ENCODE data around the gene TRIM34. TPM values are rescaled to one million over a fixed set of nuclear protein-coding genes. Genes with fewer than 3 reads are reported as not detected.
"Not testable (repeated sequence)": the region's sequence is repeated elsewhere in the genome, so short reads cannot be mapped to it uniquely, and the experiment has no call there.

TRIM34 gene
- total RNA-seq, 2 experiments from 2014 or later = 13.1 to 16.1 TPM

DNA sequence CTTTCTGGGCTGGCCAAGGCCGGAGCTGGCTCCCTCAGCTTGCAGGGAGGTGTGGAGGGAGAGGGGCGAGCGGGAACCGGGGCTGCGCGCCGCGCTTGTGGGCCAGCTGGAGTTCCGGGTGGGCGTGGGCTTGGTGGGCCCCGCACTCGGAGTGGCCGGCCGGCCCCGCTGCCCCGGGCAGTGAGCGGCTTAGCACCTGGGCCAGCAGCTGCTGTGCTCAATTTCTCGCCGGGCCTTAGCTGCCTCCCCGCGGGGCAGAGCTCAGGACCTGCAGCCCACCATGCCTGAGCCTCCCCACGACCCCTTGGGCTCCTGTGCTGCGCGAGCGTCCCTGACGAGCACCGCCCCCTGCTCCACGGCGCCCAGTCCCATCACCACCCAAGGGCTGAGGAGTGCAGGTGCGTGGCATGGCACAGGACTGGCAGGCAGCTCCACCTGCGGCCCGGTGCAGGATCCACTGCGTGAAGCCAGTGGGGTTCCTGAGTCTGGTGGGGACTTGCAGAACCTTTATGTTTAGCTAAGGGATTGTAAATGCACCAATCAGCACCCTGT is 58.2 kb downstream of the TRIM34 start:
- DNase-seq; H3K4me3 Mint-ChIP-seq; H3K9me3 Mint-ChIP-seq (ENCODE audit: low read depth); H3K27me3 Mint-ChIP-seq; ATAC-seq; H3K27ac Mint-ChIP-seq: not testable (repeated sequence)
- peaks cover 38% of the 10 kb centered on the region for H3K4me1 Mint-ChIP-seq
- CTCF ChIA-PET = interaction anchor here (1.4 to 1.5 kb wide), 2 partner anchors 23 to 207 kb away, joined by 3 read pairs; no protein-coding TSS in a partner anchor
- peaks cover 36% of the 10 kb centered on the region for H3K36me3 Mint-ChIP-seq

- H3K27me3 Mint-ChIP-seq; H3K9me3 Mint-ChIP-seq (ENCODE audit: low read depth); ATAC-seq: not testable (repeated sequence)
- CTCF ChIA-PET = interaction anchor here (1.2 to 1.5 kb wide), 5 partner anchors 21 to 207 kb away, joined by 3 read pairs; no protein-coding TSS in a partner anchor
- peak; percentile 62 for DNase-seq
- peak overlapping the region; percentile 96 for H3K4me3 Mint-ChIP-seq
- H3K27ac Mint-ChIP-seq = peak overlapping the region; percentile 94
- H3K4me1 Mint-ChIP-seq = peaks cover 38% of the 10 kb centered on the region
- peaks cover 30% of the 10 kb centered on the region for H3K36me3 Mint-ChIP-seq
These were observed 58.8 kb downstream of the TRIM34 start for GRCh38 chr11:5683620-5684019.

- Mint-ChIP-seq H3K27me3 (no peaks in the 10 kb centered on the region), H3K36me3 (peaks cover 24% of the 10 kb centered on the region), H3K4me1 (peaks cover 38% of the 10 kb centered on the region), H3K27ac (peak overlapping the region; percentile 94), H3K9me3 (ENCODE audit: low read depth) (no peaks in the 10 kb centered on the region), H3K4me3 (peak overlapping the region; percentile 96)
- CTCF ChIA-PET = interaction anchor here (1.0 to 1.9 kb wide), 14 partner anchors 11 to 208 kb away, joined by 3 to 8 read pairs (median 4); partner anchors contain the start of gene TRIM34
- no peak for ATAC-seq
- DNase-seq = no peak
These were observed 59.3 kb downstream of the TRIM34 start for GRCh38 chr11:5684036-5684645.

DNA sequence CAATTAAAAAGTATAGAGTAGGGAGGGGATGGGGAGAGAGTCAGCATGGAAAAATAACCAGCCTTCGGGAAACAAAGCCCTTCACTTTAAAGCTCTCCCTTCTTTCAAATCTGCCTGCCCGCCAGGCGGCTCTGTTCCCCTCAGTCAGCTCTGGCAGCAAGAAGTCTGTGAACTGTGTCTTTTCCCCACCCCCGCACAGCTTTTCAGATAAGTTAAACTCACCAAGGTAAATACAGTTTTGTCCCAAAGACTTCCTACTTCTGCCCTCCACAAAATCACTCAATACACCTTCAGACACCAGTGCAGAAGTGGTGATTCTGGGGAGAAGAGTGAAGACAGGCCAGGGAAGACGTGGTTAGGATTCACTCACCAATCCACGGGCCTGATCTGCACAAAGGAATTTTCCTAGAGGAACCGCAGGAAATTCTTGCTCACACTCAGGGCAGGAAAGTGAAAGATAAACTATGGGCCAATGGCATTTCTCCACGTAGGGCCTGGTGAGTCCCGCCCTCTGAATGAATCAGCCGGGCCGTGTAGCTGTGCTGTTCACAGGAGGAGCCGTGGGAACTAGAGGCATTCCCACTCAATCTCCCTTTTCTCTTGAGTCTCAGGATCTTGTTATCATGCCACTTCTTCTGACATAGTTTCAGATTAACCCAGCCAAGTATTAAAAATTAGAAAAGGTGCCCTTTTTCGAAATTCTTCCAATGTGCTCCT is 60.0 kb downstream of the TRIM34 start, which contains the start of gene TRIM5:
Gene TRIM5, minus strand, starts transcription at position 429 of the 717 bp plus-strand sequence. CDS start 4,897 bp downstream, outside the sequence.
- H3K36me3 Mint-ChIP-seq = peaks cover 20% of the 10 kb centered on the region
- peak; percentile 89 for DNase-seq
- CTCF ChIA-PET = interaction anchor here (0.6 to 1.9 kb wide), 14 partner anchors 10 to 138 kb away, joined by 3 to 8 read pairs (median 4); partner anchors contain the start of gene TRIM34
- no peaks in the 10 kb centered on the region for H3K27me3 Mint-ChIP-seq
- peak; percentile 89 for ATAC-seq
- H3K27ac Mint-ChIP-seq = peak within 1 kb of the TSS; percentile 94
- no peaks in the 10 kb centered on the region for H3K9me3 Mint-ChIP-seq (ENCODE audit: low read depth)
- peaks cover 36% of the 10 kb centered on the region for H3K4me1 Mint-ChIP-seq
- peak within 1 kb of the TSS; percentile 96 for H3K4me3 Mint-ChIP-seq

DNA sequence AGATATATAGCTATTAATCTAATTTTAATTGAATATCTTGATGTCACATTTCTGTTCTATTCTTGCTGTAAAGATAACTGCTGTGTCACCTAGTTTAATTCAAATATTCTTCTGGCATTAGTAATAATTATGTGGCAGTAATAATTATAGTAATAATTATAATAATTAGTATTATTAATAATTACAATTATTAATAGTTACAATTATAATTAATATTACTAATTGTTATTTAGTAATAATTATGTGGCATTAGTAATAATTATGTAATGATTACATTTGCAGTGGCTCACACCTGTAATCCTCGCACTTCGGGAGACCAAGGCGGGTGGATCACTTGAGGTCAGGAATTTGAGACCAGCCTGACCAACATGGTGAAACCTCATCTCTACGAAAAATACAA is 61.6 kb downstream of the TRIM34 start:
- DNase-seq = no peak
- peaks cover 33% of the 10 kb centered on the region for H3K4me1 Mint-ChIP-seq
- H3K4me3 Mint-ChIP-seq = no peak overlapping the region
- peaks cover 23% of the 10 kb centered on the region for H3K36me3 Mint-ChIP-seq
- no peak for ATAC-seq
- CTCF ChIA-PET = no interaction called here
- H3K27ac Mint-ChIP-seq = no peak overlapping the region
- H3K9me3 Mint-ChIP-seq (ENCODE audit: low read depth) = no peaks in the 10 kb centered on the region
- H3K27me3 Mint-ChIP-seq = no peaks in the 10 kb centered on the region

DNA sequence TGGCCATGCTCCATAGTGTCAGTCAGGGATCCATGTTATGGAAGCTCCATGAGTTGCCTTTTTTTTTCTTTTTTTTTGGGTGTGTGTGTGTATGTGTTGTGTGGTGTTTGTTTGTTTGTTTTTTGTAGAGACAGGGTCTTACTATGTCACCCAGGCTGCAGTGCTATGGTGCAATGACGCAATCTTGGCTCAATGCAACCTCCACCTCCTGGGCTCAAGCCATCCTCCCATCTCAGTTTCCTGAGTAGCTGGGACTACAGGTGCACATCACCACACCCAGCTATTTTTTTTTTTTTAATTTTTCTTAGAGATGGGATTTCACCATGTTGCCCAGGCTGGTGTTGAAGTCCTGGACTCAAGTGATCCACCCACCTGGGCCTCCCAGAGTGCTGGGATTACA is 63.7 kb downstream of the TRIM34 start:
- CTCF ChIA-PET = no interaction called here
- DNase-seq = no peak
- Mint-ChIP-seq H3K27ac (peak overlapping the region; percentile 63), H3K4me1 (peaks cover 34% of the 10 kb centered on the region), H3K36me3 (peaks cover 28% of the 10 kb centered on the region), H3K9me3 (ENCODE audit: low read depth) (no peaks in the 10 kb centered on the region), H3K27me3 (no peaks in the 10 kb centered on the region), H3K4me3 (no peak overlapping the region)
- no peak for ATAC-seq

DNA sequence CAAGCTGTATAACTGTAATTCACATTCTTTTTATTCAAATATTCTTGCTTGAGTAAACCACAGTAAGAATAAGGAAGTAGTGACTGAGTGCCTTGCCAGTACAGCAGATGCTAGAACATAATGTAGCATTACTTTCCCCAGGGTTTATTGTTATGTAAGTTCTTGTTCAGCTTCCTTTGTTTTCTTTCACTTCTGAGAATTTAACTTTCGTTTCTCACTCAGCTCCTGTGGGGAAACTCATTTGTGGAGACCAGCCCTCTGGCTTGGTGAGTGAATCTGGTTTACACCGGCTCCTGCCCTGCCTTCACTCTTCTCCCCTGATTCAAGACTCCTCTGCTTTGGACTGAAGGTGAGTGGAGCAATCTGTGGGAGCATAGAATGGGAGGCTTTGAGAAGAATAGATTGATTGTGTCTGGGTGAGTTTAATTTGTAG is 64.8 kb downstream of the TRIM34 start, which contains the start of gene TRIM22:
Gene TRIM22, plus strand, starts transcription at position 240 of the 433 bp plus-strand sequence. CDS start 6,443 bp downstream, outside the sequence.
- Mint-ChIP-seq H3K36me3 (peaks cover 34% of the 10 kb centered on the region), H3K4me1 (peaks cover 39% of the 10 kb centered on the region), H3K27ac (peak within 1 kb of the TSS; percentile 95), H3K27me3 (no peaks in the 10 kb centered on the region), H3K9me3 (ENCODE audit: low read depth) (no peaks in the 10 kb centered on the region), H3K4me3 (peak within 1 kb of the TSS; percentile 88)
- DNase-seq (peak; percentile 86), ATAC-seq (peak; percentile 72)
- CTCF ChIA-PET = interaction anchor here (0.8 to 1.2 kb wide), 5 partner anchors 10 to 120 kb away, joined by 3 to 7 read pairs (median 3); no protein-coding TSS in a partner anchor

DNA sequence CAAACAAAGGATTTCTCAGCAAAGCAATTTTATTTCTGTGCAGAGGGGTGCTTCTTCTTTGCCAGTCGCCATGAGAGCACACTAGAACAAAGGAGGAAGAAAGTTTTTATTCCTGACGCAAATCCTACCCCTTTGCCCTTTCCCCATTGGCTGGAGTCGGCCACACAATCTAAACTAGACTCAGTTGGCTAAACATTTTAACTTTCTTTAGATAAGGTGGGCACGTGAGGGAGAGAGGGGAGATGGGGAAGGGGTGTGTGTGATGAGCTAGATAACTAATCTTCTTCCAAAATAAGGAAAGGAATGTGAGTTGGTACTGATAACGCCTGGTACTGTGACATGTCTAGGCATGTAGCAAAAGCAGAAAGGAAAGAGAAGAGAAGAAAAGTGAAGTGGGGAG is 65.4 kb downstream of the TRIM34 start:
- H3K27ac Mint-ChIP-seq = peak overlapping the region; percentile 95
- no peaks in the 10 kb centered on the region for H3K9me3 Mint-ChIP-seq (ENCODE audit: low read depth)
- peak overlapping the region; percentile 88 for H3K4me3 Mint-ChIP-seq
- CTCF ChIA-PET = interaction anchor here (0.9 to 1.5 kb wide), 7 partner anchors 9 to 90 kb away, joined by 3 to 7 read pairs (median 4); partner anchors contain the start of gene TRIM34
- H3K36me3 Mint-ChIP-seq = peaks cover 39% of the 10 kb centered on the region
- no peak for DNase-seq
- H3K27me3 Mint-ChIP-seq = no peaks in the 10 kb centered on the region
- H3K4me1 Mint-ChIP-seq = peaks cover 42% of the 10 kb centered on the region
- peak; percentile 5 for ATAC-seq

GRCh38 chr11:5690736-5691135 is 65.9 kb downstream of the TRIM34 start:
- peak; percentile 10 for ATAC-seq
- DNase-seq = no peak
- Mint-ChIP-seq H3K27ac (peak overlapping the region; percentile 95), H3K4me1 (peaks cover 43% of the 10 kb centered on the region), H3K27me3 (no peaks in the 10 kb centered on the region), H3K4me3 (peak overlapping the region; percentile 88), H3K36me3 (peaks cover 42% of the 10 kb centered on the region), H3K9me3 (ENCODE audit: low read depth) (no peaks in the 10 kb centered on the region)
- CTCF ChIA-PET = interaction anchor here (1.2 to 1.5 kb wide), 3 partner anchors 12 to 91 kb away, joined by 3 to 4 read pairs (median 4); partner anchors contain the start of gene TRIM34

DNA sequence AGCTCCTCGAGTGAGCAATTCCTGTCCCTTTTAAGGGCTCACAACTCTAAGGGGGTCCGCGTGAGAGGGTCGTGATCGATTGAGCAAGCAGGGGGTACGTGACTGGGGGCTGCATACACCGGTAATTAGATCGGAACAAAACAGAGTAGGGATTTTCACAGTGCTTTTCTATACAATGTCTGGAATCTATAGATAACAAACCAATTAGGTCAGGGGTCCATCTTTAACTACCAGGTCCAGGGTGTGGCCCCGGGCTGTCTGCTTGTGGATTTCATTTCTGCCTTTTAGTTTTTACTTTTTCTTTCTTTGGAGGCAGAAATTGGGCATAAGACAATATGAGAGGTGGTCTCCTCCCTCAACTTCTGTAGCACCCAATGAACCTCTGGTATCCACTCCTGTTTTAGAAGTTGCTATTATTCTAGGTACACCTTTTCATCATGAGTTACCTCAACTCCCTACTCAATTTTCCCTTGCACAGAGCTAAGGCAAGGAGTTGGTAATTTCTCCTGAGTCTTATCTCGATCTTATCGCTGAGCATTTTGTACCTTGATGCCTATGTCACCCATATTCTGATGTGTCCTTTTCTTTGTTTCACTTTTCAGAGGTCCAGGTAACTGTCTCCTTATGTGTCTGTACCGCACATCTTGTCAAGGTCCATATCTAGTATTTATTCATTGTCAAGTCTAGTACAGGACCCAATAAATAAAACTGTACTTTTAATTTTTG is 66.6 kb downstream of the TRIM34 start:
- peak overlapping the region; percentile 88 for H3K4me3 Mint-ChIP-seq
- CTCF ChIA-PET = interaction anchor here (1.2 to 1.5 kb wide), 3 partner anchors 12 to 92 kb away, joined by 3 to 4 read pairs (median 4); partner anchors contain the start of gene TRIM34
- peaks cover 49% of the 10 kb centered on the region for H3K36me3 Mint-ChIP-seq
- H3K4me1 Mint-ChIP-seq = peaks cover 45% of the 10 kb centered on the region
- H3K27me3 Mint-ChIP-seq; ATAC-seq; H3K9me3 Mint-ChIP-seq (ENCODE audit: low read depth); DNase-seq: not testable (repeated sequence)
- H3K27ac Mint-ChIP-seq = peak overlapping the region; percentile 95

- Mint-ChIP-seq H3K36me3 (peaks cover 53% of the 10 kb centered on the region), H3K27me3 (no peaks in the 10 kb centered on the region), H3K9me3 (ENCODE audit: low read depth) (no peaks in the 10 kb centered on the region), H3K4me3 (peak overlapping the region; percentile 88), H3K27ac (peak overlapping the region; percentile 95), H3K4me1 (peaks cover 47% of the 10 kb centered on the region)
- no peak for ATAC-seq
- no peak for DNase-seq
- CTCF ChIA-PET = no interaction called here
These were observed 67.2 kb downstream of the TRIM34 start for GRCh38 chr11:5691964-5692361.

Measured in activated CD8-positive, alpha-beta memory T cell treated with anti-CD3 and anti-CD28 coated beads, Interleukin-2, amount 10 ng/mL, durations not matched to agents 7 days and 5 days (primary cell).